Central memory CD8-positive, alpha-beta T cell (primary cell): ENCODE data around the gene RTCA.

Experiments used
- ATAC-seq: fragments of 150-1000 bp; cut with Tn5 transposase; replicated peaks from 2 replicates; pipeline ENCODE4 v1.10.0; 2022; ENCODE audit warnings: mild to moderate bottlenecking, moderate FRiP score, moderate number of reproducible peaks; ENCODE audit not compliant: poor library complexity, severe bottlenecking; ENCODE audit errors: extremely low read depth
- DNase-seq, 2 donors: peaks; one replicate each; pipeline ENCODE4 v3.0.0; 2021; ENCODE audit warnings: low spot score in 2 of 2
- H3K27ac Mint-ChIP-seq: one replicate; pipeline ENCODE4 v1.8.0; 2022; ENCODE audit warnings: low read depth, mild to moderate bottlenecking, moderate library complexity, mixed read lengths
- H3K27me3 Mint-ChIP-seq: one replicate; pipeline ENCODE4 v1.8.0; 2022; ENCODE audit warnings: mixed read lengths
- H3K36me3 Mint-ChIP-seq: one replicate; pipeline ENCODE4 v1.8.0; 2022; ENCODE audit warnings: mild to moderate bottlenecking, moderate library complexity, mixed read lengths; ENCODE audit not compliant: insufficient read depth
- H3K4me1 Mint-ChIP-seq: one replicate; pipeline ENCODE4 v1.8.0; 2022; ENCODE audit warnings: mixed read lengths
- H3K4me3 Mint-ChIP-seq: one replicate; pipeline ENCODE4 v1.8.0; 2022; ENCODE audit warnings: mild to moderate bottlenecking, moderate library complexity, mixed read lengths
- H3K9me3 Mint-ChIP-seq: one replicate; pipeline ENCODE4 v1.8.0; 2022; ENCODE audit warnings: mixed read lengths

Gene RTCA

GRCh38 chr1:100342348-100342747, 76.3 kb downstream of the RTCA start:
- DNase-seq: no peak
- Mint-ChIP-seq H3K27me3 (no peaks in the 10 kb centered on the region), H3K4me1 (no peaks in the 10 kb centered on the region), H3K4me3 (no peak overlapping the region), H3K36me3 (no peaks in the 10 kb centered on the region), H3K9me3 (no peaks in the 10 kb centered on the region), H3K27ac (no peak overlapping the region)
- no peak for ATAC-seq
